HEK293 (cell line): ENCODE results near the gene SNRPA1.

Experiments used
- CTCF ChIA-PET: fragments of 350-600 bp; formaldehyde crosslinking; extraction: SDS; loops from one replicate; lab custom pipeline; 2021; ENCODE audit warnings: antibody characterized with exemption; lab: Yijun Ruan, JAX
- POLR2A ChIA-PET: fragments of 300-600 bp; formaldehyde crosslinking; extraction: SDS; loops from one replicate; lab custom pipeline; 2020; ENCODE audit warnings: antibody characterized with exemption, inconsistent platforms; lab: Yijun Ruan, JAX
- H3K27ac ChIP-seq: fragments of 200-500 bp; sonication (Bioruptor generic); 2 replicates; pipeline ENCODE4 v1.5.1; 2014; ENCODE audit warnings: low read depth, low read length, control low read depth, inconsistent platforms; ENCODE audit errors: extremely low read depth
- H3K36me3 ChIP-seq, 2 experiments: fragments of 200-500 bp in 1 of 2; sonication (Bioruptor generic) in 1 of 2; 1 replicate in 1 of 2; 2 replicates in 1 of 2; pipeline ENCODE4 v1.5.1; 2014 to 2017; ENCODE audit warnings: inconsistent platforms in 2 of 2, low read length in 2 of 2; ENCODE audit not compliant: control insufficient read depth in 2 of 2, insufficient read depth in 1 of 2
- H3K4me1 ChIP-seq: fragments of 200-500 bp; sonication (Bioruptor generic); 2 replicates; pipeline ENCODE4 v1.5.1; 2014; ENCODE audit warnings: mild to moderate bottlenecking, low read length, inconsistent platforms; ENCODE audit not compliant: control insufficient read depth, insufficient read depth
- H3K4me3 ChIP-seq: 2 replicates; pipeline ENCODE4 v1.5.1; 2011; ENCODE audit warnings: low read depth, mild to moderate bottlenecking, control low read depth, low read length, moderate library complexity
- H3K9me3 ChIP-seq: fragments of 200-500 bp; sonication (Bioruptor generic); 2 replicates; pipeline ENCODE4 v1.5.1; 2014; ENCODE audit warnings: low read depth, low read length, inconsistent platforms; ENCODE audit not compliant: control insufficient read depth, insufficient read depth
- EGR2 ChIP-seq: fragments of 450-650 bp; formaldehyde crosslinking; IDR thresholded peaks from 2 replicates; pipeline ENCODE4 v1.5.1; 2016; ENCODE audit warnings: low read depth, missing biosample characterization, missing genetic modification characterization
- FEZF1 ChIP-seq: fragments of 450-650 bp; formaldehyde crosslinking; IDR thresholded peaks from 2 replicates; pipeline ENCODE4 v1.5.1; 2016; ENCODE audit warnings: missing biosample characterization, missing genetic modification characterization
- KLF16 ChIP-seq: fragments of 450-650 bp; formaldehyde crosslinking; IDR thresholded peaks from 2 replicates; pipeline ENCODE4 v1.5.1; 2017; ENCODE audit warnings: missing biosample characterization, missing genetic modification characterization
- PRDM1 ChIP-seq: fragments of 450-650 bp; formaldehyde crosslinking; IDR thresholded peaks from 2 replicates; pipeline ENCODE4; 2016; ENCODE audit warnings: missing biosample characterization, missing genetic modification characterization
- SCRT2 ChIP-seq: fragments of 450-650 bp; formaldehyde crosslinking; IDR thresholded peaks from 2 replicates; pipeline ENCODE4 v1.5.1; 2016; ENCODE audit warnings: missing biosample characterization, missing genetic modification characterization
- TRIM28 ChIP-seq: IDR thresholded peaks from 2 replicates; pipeline ENCODE4 v1.6.1; 2011; ENCODE audit warnings: low read length, control low read depth, borderline replicate concordance
- ZBTB21 ChIP-seq: fragments of 450-650 bp; formaldehyde crosslinking; IDR thresholded peaks from 2 replicates; pipeline ENCODE4 v1.5.1; 2017; ENCODE audit warnings: missing biosample characterization, missing genetic modification characterization
- ZBTB26 ChIP-seq: fragments of 450-650 bp; formaldehyde crosslinking; optimal IDR thresholded peaks from 2 replicates; pipeline ENCODE3; 2016; ENCODE audit warnings: missing biosample characterization, mild to moderate bottlenecking, missing genetic modification characterization
- ZBTB49 ChIP-seq: fragments of 450-650 bp; formaldehyde crosslinking; IDR thresholded peaks from 2 replicates; pipeline ENCODE4 v1.5.1; 2016; ENCODE audit warnings: missing biosample characterization, missing genetic modification characterization, low read depth
- ZBTB8A ChIP-seq: fragments of 450-650 bp; formaldehyde crosslinking; IDR thresholded peaks from 2 replicates; pipeline ENCODE4 v1.5.1; 2016; ENCODE audit warnings: missing biosample characterization, missing genetic modification characterization
- ZNF132 ChIP-seq: fragments of 450-650 bp; formaldehyde crosslinking; IDR thresholded peaks from 2 replicates; pipeline ENCODE4 v1.5.1; 2017; ENCODE audit warnings: missing biosample characterization, missing genetic modification characterization, borderline replicate concordance
- ZNF157 ChIP-seq: fragments of 450-650 bp; formaldehyde crosslinking; IDR thresholded peaks from 2 replicates; pipeline ENCODE4 v1.5.1; 2016; ENCODE audit warnings: missing biosample characterization, missing genetic modification characterization
- ZNF202 ChIP-seq: fragments of 450-650 bp; formaldehyde crosslinking; IDR thresholded peaks from 2 replicates; pipeline ENCODE4 v1.5.1; 2016; ENCODE audit warnings: missing biosample characterization, missing genetic modification characterization, borderline replicate concordance
- ZNF221 ChIP-seq: fragments of 450-650 bp; formaldehyde crosslinking; IDR thresholded peaks from 2 replicates; pipeline ENCODE4 v1.5.1; 2017; ENCODE audit warnings: missing biosample characterization, missing genetic modification characterization, borderline replicate concordance
- ZNF223 ChIP-seq: fragments of 450-650 bp; formaldehyde crosslinking; IDR thresholded peaks from 2 replicates; pipeline ENCODE4 v1.5.1; 2016; ENCODE audit warnings: missing biosample characterization, missing genetic modification characterization
- ZNF311 ChIP-seq: fragments of 450-650 bp; formaldehyde crosslinking; IDR thresholded peaks from 2 replicates; pipeline ENCODE4 v1.5.1; 2017; ENCODE audit warnings: missing biosample characterization, missing genetic modification characterization, borderline replicate concordance
- ZNF354C ChIP-seq: fragments of 450-650 bp; formaldehyde crosslinking; IDR thresholded peaks from 2 replicates; pipeline ENCODE4 v1.5.1; 2016; ENCODE audit warnings: missing biosample characterization, missing genetic modification characterization, low read depth, borderline replicate concordance
- ZNF488 ChIP-seq: fragments of 450-650 bp; formaldehyde crosslinking; IDR thresholded peaks from 2 replicates; pipeline ENCODE4 v1.5.1; 2016; ENCODE audit warnings: missing biosample characterization, missing genetic modification characterization
- ZNF555 ChIP-seq: fragments of 450-650 bp; formaldehyde crosslinking; conservative IDR thresholded peaks from 2 replicates; pipeline ENCODE4 v1.5.1; 2017; ENCODE audit warnings: missing biosample characterization, mild to moderate bottlenecking, missing genetic modification characterization, inconsistent platforms
- ZNF571 ChIP-seq: fragments of 450-650 bp; formaldehyde crosslinking; IDR thresholded peaks from 2 replicates; pipeline ENCODE4 v1.5.0; 2017; ENCODE audit warnings: missing biosample characterization, missing genetic modification characterization
- ZNF645 ChIP-seq: fragments of 450-650 bp; formaldehyde crosslinking; IDR thresholded peaks from 2 replicates; pipeline ENCODE4; 2016; ENCODE audit warnings: missing biosample characterization, missing genetic modification characterization
- ZSCAN30 ChIP-seq: fragments of 450-650 bp; IDR thresholded peaks from 2 replicates; pipeline ENCODE4 v1.5.1; 2018; ENCODE audit warnings: missing biosample characterization, mild to moderate bottlenecking, missing genetic modification characterization, moderate library complexity
- TF ChIP-seq, protein P1 (sequence below): fragments of 450-650 bp; formaldehyde crosslinking; IDR thresholded peaks from 2 replicates; pipeline ENCODE4 v1.5.1; 2016; ENCODE audit warnings: missing biosample characterization, missing genetic modification characterization

Gene SNRPA1

GRCh38 chr15:101248274-101248673, 46.8 kb downstream of the SNRPA1 start:
- CTCF ChIA-PET = interaction anchor here (1.1 to 12.5 kb wide), 5 partner anchors 8 to 236 kb away, joined by 3 to 223 read pairs (median 6); no protein-coding TSS in a partner anchor
- 0 out of 2 replicates have a peak, but pooled peaks have one; percentile 28 for TF ChIP-seq PRDM1 (tag by site-specific recombination)
- TF ChIP-seq KLF16 (tag by site-specific recombination) = no peak
- no peak for TF ChIP-seq ZNF571 (tag by site-specific recombination)
- no peak for TF ChIP-seq TRIM28
- no peak for TF ChIP-seq ZNF223 (tag by site-specific recombination)
- TF ChIP-seq ZNF354C (tag by site-specific recombination) = no peak
- TF ChIP-seq FEZF1 = peak; percentile 42; the same call in 1 of the 2 replicates
- TF ChIP-seq ZNF202 (tag by site-specific recombination) = no peak
- TF ChIP-seq ZNF311 (tag by site-specific recombination) = no peak
- TF ChIP-seq, protein P1, sequence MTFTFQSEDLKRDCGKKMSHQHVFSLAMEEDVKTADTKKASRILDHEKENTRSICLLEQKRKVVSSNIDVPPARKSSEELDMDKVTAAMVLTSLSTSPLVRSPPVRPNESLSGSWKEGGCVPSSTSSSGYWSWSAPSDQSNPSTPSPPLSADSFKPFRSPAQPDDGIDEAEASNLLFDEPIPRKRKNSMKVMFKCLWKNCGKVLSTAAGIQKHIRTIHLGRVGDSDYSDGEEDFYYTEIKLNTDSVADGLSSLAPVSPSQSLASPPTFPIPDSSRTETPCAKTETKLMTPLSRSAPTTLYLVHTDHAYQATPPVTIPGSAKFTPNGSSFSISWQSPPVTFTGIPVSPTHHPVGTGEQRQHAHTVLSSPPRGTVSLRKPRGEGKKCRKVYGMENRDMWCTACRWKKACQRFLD (tag by site-specific recombination) = no peak
- POLR2A ChIA-PET = interaction anchor here (0.8 kb wide), 1 partner anchor 8 kb away, joined by 3 read pairs; no protein-coding TSS in a partner anchor
- H3K4me1 ChIP-seq = peaks cover 29% of the 10 kb centered on the region
- H3K27ac ChIP-seq = no peak overlapping the region
- peaks cover 0 to 12% of the 10 kb centered on the region in 2 experiments; a peak in 1 of 3 replicates for H3K36me3 ChIP-seq
- H3K9me3 ChIP-seq = no peaks in the 10 kb centered on the region
- no peak overlapping the region for H3K4me3 ChIP-seq

- Histone ChIP-seq H3K36me3 (peaks cover 0 to 16% of the 10 kb centered on the region in 2 experiments; a peak in 1 of 3 replicates), H3K27ac (no peak overlapping the region), H3K9me3 (no peaks in the 10 kb centered on the region), H3K4me1 (peaks cover 32% of the 10 kb centered on the region), H3K4me3 (no peak overlapping the region)
- TF ChIP-seq ZSCAN30 (tag by site-specific recombination) (no peak), ZBTB49 (tag by site-specific recombination) (no peak), ZBTB8A (tag by site-specific recombination) (no peak), ZNF645 (tag by site-specific recombination) (no peak), ZNF488 (tag by site-specific recombination) (no peak), ZNF132 (tag by site-specific recombination) (no peak), ZBTB21 (tag by site-specific recombination) (no peak), EGR2 (tag by site-specific recombination) (no peak), SCRT2 (no peak), ZBTB26 (tag by site-specific recombination) (no peak), ZNF555 (tag by site-specific recombination) (no peak), ZNF157 (no peak), ZNF221 (tag by site-specific recombination) (no peak)
- ChIA-PET POLR2A (no interaction called here), CTCF (interaction anchor here (0.7 to 12.5 kb wide), 7 partner anchors 9 to 235 kb away, joined by 3 to 223 read pairs (median 4); no protein-coding TSS in a partner anchor)
Measured at GRCh38 chr15:101246824-101247745, 48.0 kb downstream of the SNRPA1 start.
